ENCODE results near the gene SNX1. TPM values are rescaled to one million over a fixed set of nuclear protein-coding genes. Genes with fewer than 3 reads are reported as not detected.

The SNX1 gene
- total and polyA plus RNA-seq, 2 of the 13 experiments (the other 11 are each of a cell fraction or from before 2014, with no cell fraction given), result 29.3 to 60.1 TPM

GRCh38 chr15:64092864-64093626, 2.7 kb upstream of the SNX1 start (continued):
- TF ChIP-seq ELK4 (CRISPR knock-in tag; IDR thresholded peaks at IDR 0.05; ENCODE audit: borderline replicate concordance) (no peak), ZNF850 (CRISPR knock-in tag; conservative IDR thresholded peaks at IDR 0.05) (no peak), ZBTB3 (CRISPR knock-in tag; IDR thresholded peaks at IDR 0.05; ENCODE audit: borderline replicate concordance, low read depth) (no peak), XBP1 (CRISPR knock-in tag; IDR thresholded peaks at IDR 0.05) (no peak), UBTF (CRISPR knock-in tag; IDR thresholded peaks at IDR 0.05) (no peak), ZBTB38 (CRISPR knock-in tag; IDR thresholded peaks at IDR 0.05) (no peak), FOXP1 (IDR thresholded peaks at IDR 0.05) (no peak), FOXP1 (CRISPR knock-in tag; IDR thresholded peaks at IDR 0.05) (no peak), GABPA (IDR thresholded peaks at IDR 0.05; ENCODE audit: low read depth, low read length) (no peak), GABPA (CRISPR knock-in tag; IDR thresholded peaks at IDR 0.05; ENCODE audit: low read depth) (no peak), SCMH1 (CRISPR knock-in tag; IDR thresholded peaks at IDR 0.05; ENCODE audit: borderline replicate concordance) (no peak), ZNF205 (CRISPR knock-in tag; IDR thresholded peaks at IDR 0.05) (no peak), ESRRA (CRISPR knock-in tag; IDR thresholded peaks at IDR 0.05; ENCODE audit: low read depth) (peak; percentile 72; the same call in 1 of the 2 replicates), KLF12 (CRISPR knock-in tag; IDR thresholded peaks at IDR 0.05; ENCODE audit: borderline replicate concordance) (no peak), ZNF292 (CRISPR knock-in tag; IDR thresholded peaks at IDR 0.05; ENCODE audit: borderline replicate concordance, low read depth) (no peak), REPIN1 (CRISPR knock-in tag; IDR thresholded peaks at IDR 0.05; ENCODE audit: borderline replicate concordance, low read depth) (no peak; the same call in 1 of the 2 replicates), NFIC (IDR thresholded peaks at IDR 0.05; ENCODE audit: low read length) (no peak), SIX4 (CRISPR knock-in tag; IDR thresholded peaks at IDR 0.05) (no peak), PLRG1 (conservative IDR thresholded peaks at IDR 0.05) (no peak), ZSCAN31 (CRISPR knock-in tag; IDR thresholded peaks at IDR 0.05; ENCODE audit: low read depth) (no peak; the same call in 1 of the 2 replicates), YY1 (IDR thresholded peaks at IDR 0.05; ENCODE audit: insufficient read depth, insufficient replicate concordance, low read depth, low read length) (no peak), U2AF2 (IDR thresholded peaks at IDR 0.05; ENCODE audit: low read depth, low read length) (no peak), ZNF367 (CRISPR knock-in tag; IDR thresholded peaks at IDR 0.05; ENCODE audit: borderline replicate concordance) (no peak), ZNF644 (CRISPR knock-in tag; IDR thresholded peaks at IDR 0.05; ENCODE audit: low read depth) (no peak), ZNF746 (CRISPR knock-in tag; IDR thresholded peaks at IDR 0.05) (no peak), WIZ (CRISPR knock-in tag; IDR thresholded peaks at IDR 0.05) (no peak), KLF9 (CRISPR knock-in tag; IDR thresholded peaks at IDR 0.05; ENCODE audit: low read depth) (no peak)

Measured in HepG2 (cell line).